NOMO-1 treated with DMSO at 0.1 percent for 48 hours (cell line): ENCODE data around the gene ASCC1.
"Not testable (repeated sequence)": the region's sequence is repeated elsewhere in the genome, so short reads cannot be mapped to it uniquely, and the experiment has no call there.

Experiments used
- DNase-seq: peaks from one replicate; lab custom pipeline; 2025; ENCODE audit not compliant: unreplicated experiment; lab: John Stamatoyannopoulos, UW

The ASCC1 gene

GRCh38 chr10:72249176-72249862, 33.2 kb upstream of the ASCC1 start:
- DNase-seq, result not testable (repeated sequence)

- DNase-seq, result peak; percentile 82
These were observed 32.5 kb upstream of the ASCC1 start for GRCh38 chr10:72248468-72249151.

- no peak for DNase-seq
These were observed 30.0 kb upstream of the ASCC1 start for GRCh38 chr10:72245949-72246525.

GRCh38 chr10:72244573-72245038, 28.5 kb upstream of the ASCC1 start:
- no peak for DNase-seq

- no peak for DNase-seq
These were observed 27.9 kb upstream of the ASCC1 start for GRCh38 chr10:72243822-72244437.

GRCh38 chr10:72242675-72243074, 26.6 kb upstream of the ASCC1 start:
- no peak for DNase-seq

DNA sequence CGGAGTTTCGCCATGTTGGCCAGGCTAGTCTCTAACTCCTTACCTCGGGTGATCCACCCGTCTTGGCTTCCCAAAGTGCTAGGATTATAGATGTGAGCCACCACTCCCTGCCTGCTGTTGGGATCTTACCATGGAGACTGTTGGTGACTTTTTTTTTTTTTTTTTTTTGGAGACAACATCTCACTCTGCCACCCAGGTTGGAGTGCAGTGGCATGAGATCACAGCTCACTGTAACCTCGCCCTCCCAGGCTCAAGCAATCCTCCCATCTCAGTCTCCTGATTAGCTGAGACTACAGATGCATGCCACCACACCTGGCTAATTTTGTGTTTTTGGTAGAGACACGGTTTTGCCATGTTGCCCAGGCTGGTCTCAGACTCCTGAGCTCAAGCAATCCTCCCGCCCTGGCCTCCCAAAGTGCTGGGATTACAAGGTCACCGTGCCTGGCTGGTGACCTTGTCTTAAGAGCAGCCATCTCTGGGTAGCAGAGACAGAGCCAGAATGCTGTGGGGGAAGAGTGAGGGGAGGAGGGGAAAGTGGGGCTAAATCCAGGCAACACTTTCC, 25.7 kb upstream of the ASCC1 start:
- no peak for DNase-seq

GRCh38 chr10:72240371-72240770, 24.3 kb upstream of the ASCC1 start:
- no peak for DNase-seq

DNA sequence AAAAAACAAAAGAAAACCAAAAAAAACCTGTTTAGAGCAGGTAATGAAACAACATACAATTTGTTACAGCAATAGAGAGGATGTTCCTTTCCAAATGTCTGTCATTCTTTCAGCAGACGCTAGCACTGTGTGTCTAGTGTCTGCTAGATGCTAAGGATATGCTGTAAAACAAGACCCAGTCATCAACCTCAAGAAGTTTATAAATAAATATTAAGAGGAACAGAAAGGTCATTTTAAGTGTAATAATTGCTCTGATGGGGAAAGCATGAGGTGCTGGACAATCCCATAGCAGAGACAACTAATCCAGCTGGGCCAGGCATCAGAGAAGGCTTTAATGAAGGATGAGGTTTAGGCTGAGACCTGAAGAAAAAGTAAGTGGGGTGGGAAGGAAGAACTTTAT, 23.3 kb upstream of the ASCC1 start:
- DNase-seq, result no peak

GRCh38 chr10:72238392-72239175, 22.5 kb upstream of the ASCC1 start:
- no peak for DNase-seq

GRCh38 chr10:72235544-72236279, 19.6 kb upstream of the ASCC1 start:
- DNase-seq, result no peak

DNA sequence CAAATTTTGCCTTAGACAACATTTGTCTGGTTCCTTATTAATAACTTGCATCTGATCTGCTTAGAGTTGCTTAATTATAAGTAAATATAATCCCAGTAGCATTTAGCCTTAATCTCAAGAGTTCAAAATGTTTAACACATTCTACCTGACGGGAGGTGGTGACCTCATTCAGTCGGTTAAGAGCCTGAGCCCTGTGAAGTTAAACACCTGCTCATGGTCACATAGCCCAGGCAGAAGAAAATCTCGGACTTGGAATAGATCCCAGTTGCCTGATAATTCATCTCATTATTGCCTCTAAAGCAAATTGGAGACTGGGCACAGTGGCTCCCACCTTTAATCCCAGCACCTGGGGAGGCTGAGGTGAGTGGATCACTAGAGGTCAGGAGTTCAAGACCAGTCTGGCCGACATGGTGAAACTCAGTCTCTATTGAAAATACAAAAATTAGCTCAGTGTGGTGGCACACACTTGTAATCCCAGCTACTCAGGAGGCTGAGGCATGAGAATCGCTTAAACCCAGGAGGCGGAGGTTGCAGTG, 18.6 kb upstream of the ASCC1 start:
- no peak for DNase-seq

DNA sequence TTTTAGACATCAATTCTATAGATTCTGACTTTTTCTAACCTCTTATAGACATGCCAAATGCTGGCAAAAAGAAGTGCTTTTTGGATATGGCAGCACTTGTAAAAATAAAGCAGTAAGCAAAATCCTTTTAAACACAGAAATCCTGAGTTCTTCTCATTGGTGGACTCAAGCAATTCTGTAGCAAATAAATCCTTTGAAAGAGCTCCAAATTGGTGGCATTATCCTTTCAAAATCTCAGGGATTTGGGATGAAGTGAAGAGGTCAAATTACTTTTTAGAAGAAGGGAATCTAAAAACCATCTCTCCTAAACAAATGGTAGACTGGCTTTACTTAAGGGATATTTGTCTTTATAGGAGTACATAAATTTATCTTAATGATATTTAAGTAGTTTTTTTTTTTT, 17.5 kb upstream of the ASCC1 start:
- DNase-seq, result no peak

GRCh38 chr10:72229261-72230251, 13.5 kb upstream of the ASCC1 start:
- DNase-seq, result no peak

- DNase-seq, result no peak
These were observed 12.3 kb upstream of the ASCC1 start for GRCh38 chr10:72228318-72228751.

- no peak for DNase-seq
These were observed 11.8 kb upstream of the ASCC1 start for GRCh38 chr10:72227826-72228225.

- no peak for DNase-seq
These were observed 10.4 kb upstream of the ASCC1 start for GRCh38 chr10:72226418-72227027.

GRCh38 chr10:72224191-72224590, 8.1 kb upstream of the ASCC1 start:
- DNase-seq, result not testable (repeated sequence)
